Measurements from ENCODE around the gene PRDX2. TPM values are rescaled to one million over a fixed set of nuclear protein-coding genes. Genes with fewer than 3 reads are reported as not detected.

The PRDX2 gene
- total RNA-seq, 2 experiments from 2014 or later: 357 to 399 TPM

DNA sequence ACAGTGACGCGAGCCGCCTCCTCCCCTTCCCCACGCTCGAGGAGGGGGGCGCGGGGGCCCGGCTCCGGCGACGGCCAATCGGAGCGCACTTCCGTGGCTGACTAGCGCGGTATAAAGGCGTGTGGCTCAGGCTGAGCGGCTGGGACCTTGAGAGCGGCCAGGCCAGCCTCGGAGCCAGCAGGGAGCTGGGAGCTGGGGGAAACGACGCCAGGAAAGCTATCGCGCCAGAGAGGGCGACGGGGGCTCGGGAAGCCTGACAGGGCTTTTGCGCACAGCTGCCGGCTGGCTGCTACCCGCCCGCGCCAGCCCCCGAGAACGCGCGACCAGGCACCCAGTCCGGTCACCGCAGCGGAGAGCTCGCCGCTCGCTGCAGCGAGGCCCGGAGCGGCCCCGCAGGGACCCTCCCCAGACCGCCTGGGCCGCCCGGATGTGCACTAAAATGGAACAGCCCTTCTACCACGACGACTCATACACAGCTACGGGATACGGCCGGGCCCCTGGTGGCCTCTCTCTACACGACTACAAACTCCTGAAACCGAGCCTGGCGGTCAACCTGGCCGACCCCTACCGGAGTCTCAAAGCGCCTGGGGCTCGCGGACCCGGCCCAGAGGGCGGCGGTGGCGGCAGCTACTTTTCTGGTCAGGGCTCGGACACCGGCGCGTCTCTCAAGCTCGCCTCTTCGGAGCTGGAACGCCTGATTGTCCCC lies 10.1 kb downstream of the PRDX2 start, which contains the start of gene JUNB:
Gene JUNB, plus strand, starts transcription at position 142 of the 706 bp plus-strand sequence. Its CDS starts 286 bp downstream, at position 428.
- Histone ChIP-seq H3K79me2 (ENCODE audit: insufficient read depth, low read depth, low read length) (peaks cover 8% of the 10 kb centered on the region), H4K20me1 (ENCODE audit: insufficient read depth, low read length) (no peaks in the 10 kb centered on the region; the same call in 1 of the 2 replicates), H3K27ac (ENCODE audit: low read depth, low read length, poor library complexity, severe bottlenecking) (peak within 1 kb of the TSS; percentile 77), H3K4me1 (ENCODE audit: insufficient read depth, low read length, poor library complexity, severe bottlenecking) (peaks cover 48% of the 10 kb centered on the region), H2AFZ (ENCODE audit: low read length) (peak within 1 kb of the TSS; percentile 35; the same call in 1 of the 2 replicates), H3K36me3 (ENCODE audit: insufficient read depth, low read length) (no peaks in the 10 kb centered on the region), H3K4me3 (ENCODE audit: low read depth, low read length, poor library complexity, severe bottlenecking) (peak within 1 kb of the TSS; percentile 84), H3K9me3 (ENCODE audit: low read length) (no peaks in the 10 kb centered on the region), H3K4me2 (ENCODE audit: low read length) (peak within 1 kb of the TSS; percentile 95), H3K9me2 (ENCODE audit: insufficient read depth, low read length) (no peaks in the 10 kb centered on the region)
- CTCF ChIA-PET (ENCODE audit: unreplicated experiment): interaction anchor here (0.6 to 2.8 kb wide), 3 partner anchors 13 to 25 kb away, joined by 3 to 20 read pairs (median 4); no protein-coding TSS in a partner anchor
- TF ChIP-seq EZH2phosphoT487 (IDR thresholded peaks at IDR 0.05; ENCODE audit: borderline replicate concordance, low read depth, low read length): no peak
- TF ChIP-seq CTCF (conservative IDR thresholded peaks at IDR 0.05; ENCODE audit: low read length): no peak; the same call in 1 of the 2 replicates
- intact Hi-C loops (cut with micrococcal nuclease; ENCODE audit: unreplicated experiment): loop anchor here (1.0 to 5.0 kb wide), 3 partner anchors 14 to 69 kb away; partner anchors contain the start of genes TNPO2 and TRIR
- no TSS peak for BruUV-seq (replicated peaks)
- DNase-seq (ENCODE audit: low spot score): peak; percentile 96
- POLR2A ChIA-PET: interaction anchor here (1.2 to 2.2 kb wide), 4 partner anchors 9 to 15 kb away, joined by 4 to 10 read pairs (median 5); partner anchors contain the start of gene THSD8

DNA sequence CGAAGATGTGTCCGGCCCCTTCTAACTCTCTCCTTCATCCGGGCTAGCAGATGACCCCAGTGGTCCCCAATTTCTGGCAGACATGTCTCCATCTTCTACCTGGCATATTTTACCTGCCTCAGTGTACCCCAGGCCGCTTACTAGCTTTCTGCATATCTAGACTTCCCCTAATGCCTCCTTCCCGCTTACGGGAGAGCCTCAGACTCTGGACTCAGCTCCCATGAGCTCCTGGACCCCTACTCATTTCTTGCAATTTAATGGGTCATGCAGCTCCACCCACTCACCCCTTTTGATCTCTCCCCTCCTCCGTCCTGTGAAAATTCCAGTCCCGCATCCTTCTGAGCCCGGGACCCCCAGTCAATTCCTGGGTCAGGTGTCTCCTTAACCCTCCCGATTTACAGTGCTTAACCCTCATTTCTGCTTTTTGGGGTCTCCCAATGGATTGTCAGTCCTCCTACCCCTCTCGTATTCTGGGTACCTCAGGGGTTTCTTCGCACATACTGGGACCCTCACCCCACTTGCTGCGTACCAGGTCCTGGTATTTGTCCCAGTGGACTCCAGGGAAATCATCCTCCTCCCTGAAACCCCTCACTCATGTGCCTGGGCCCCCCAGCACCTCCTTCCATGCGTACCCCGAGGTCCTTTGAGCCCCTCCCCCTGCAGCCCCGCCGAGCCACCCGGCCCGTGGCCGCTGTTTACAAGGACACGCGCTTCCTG lies 10.8 kb downstream of the PRDX2 start:
- TF ChIP-seq CTCF (conservative IDR thresholded peaks at IDR 0.05; ENCODE audit: low read length) (no peak), EZH2phosphoT487 (IDR thresholded peaks at IDR 0.05; ENCODE audit: borderline replicate concordance, low read depth, low read length) (no peak)
- Histone ChIP-seq H3K79me2 (ENCODE audit: insufficient read depth, low read depth, low read length) (peaks cover 8% of the 10 kb centered on the region), H2AFZ (ENCODE audit: low read length) (peak overlapping the region; percentile 35; the same call in 1 of the 2 replicates), H3K27ac (ENCODE audit: low read depth, low read length, poor library complexity, severe bottlenecking) (peak overlapping the region; percentile 77), H3K4me2 (ENCODE audit: low read length) (peak overlapping the region; percentile 95), H3K4me3 (ENCODE audit: low read depth, low read length, poor library complexity, severe bottlenecking) (peak overlapping the region; percentile 84), H4K20me1 (ENCODE audit: insufficient read depth, low read length) (no peaks in the 10 kb centered on the region; the same call in 1 of the 2 replicates), H3K36me3 (ENCODE audit: insufficient read depth, low read length) (no peaks in the 10 kb centered on the region), H3K4me1 (ENCODE audit: insufficient read depth, low read length, poor library complexity, severe bottlenecking) (peaks cover 48% of the 10 kb centered on the region), H3K9me2 (ENCODE audit: insufficient read depth, low read length) (no peaks in the 10 kb centered on the region), H3K9me3 (ENCODE audit: low read length) (no peaks in the 10 kb centered on the region)
- BruUV-seq (replicated peaks): no TSS peak
- intact Hi-C loops (cut with micrococcal nuclease; ENCODE audit: unreplicated experiment): loop anchor here (1.0 to 5.0 kb wide), 2 partner anchors 13 to 68 kb away; partner anchors contain the start of gene TNPO2
- ChIA-PET POLR2A (interaction anchor here (1.2 to 2.2 kb wide), 3 partner anchors 8 to 14 kb away, joined by 5 to 10 read pairs (median 5); partner anchors contain the start of gene THSD8), CTCF (ENCODE audit: unreplicated experiment) (interaction anchor here (2.8 kb wide), 1 partner anchor 13 kb away, joined by 20 read pairs; no protein-coding TSS in a partner anchor)
- DNase-seq (ENCODE audit: low spot score): peak; percentile 19
